Calu3 (cell line): ENCODE data around the gene NUDCD3. TPM values are rescaled to one million over a fixed set of nuclear protein-coding genes. Genes with fewer than 3 reads are reported as not detected.

Experiments
- BruUV-seq: library from RNA; stranded (reverse); fragments of 400-500 nt; replicated peaks from 2 replicates; lab custom pipeline; 2021; lab: Mats Ljungman, UMichigan
- CTCF ChIA-PET: fragments of 300-600 bp; sonication (Branson Sonifier 250); formaldehyde crosslinking; loops from one replicate; lab custom pipeline; 2022; ENCODE audit warnings: antibody characterized with exemption; lab: Charles Lee
- DNase-seq: peaks from one replicate; pipeline ENCODE4 v3.0.0; 2022
- H3K27ac Mint-ChIP-seq: one replicate; pipeline ENCODE4 v1.8.0; 2022; ENCODE audit warnings: mixed read lengths; ENCODE audit not compliant: unreplicated experiment
- H3K27me3 Mint-ChIP-seq: one replicate; pipeline ENCODE4 v1.8.0; 2022; ENCODE audit warnings: mixed read lengths; ENCODE audit not compliant: unreplicated experiment
- H3K36me3 Mint-ChIP-seq: one replicate; pipeline ENCODE4 v1.8.0; 2022; ENCODE audit warnings: mild to moderate bottlenecking, moderate library complexity, mixed read lengths; ENCODE audit not compliant: insufficient read depth, unreplicated experiment
- H3K4me1 Mint-ChIP-seq: one replicate; pipeline ENCODE4 v1.8.0; 2022; ENCODE audit warnings: mild to moderate bottlenecking, low read depth, mixed read lengths; ENCODE audit not compliant: unreplicated experiment
- H3K4me3 Mint-ChIP-seq: one replicate; pipeline ENCODE4 v1.8.0; 2022; ENCODE audit warnings: mild to moderate bottlenecking, low read depth, moderate library complexity, mixed read lengths; ENCODE audit not compliant: unreplicated experiment
- H3K9me3 Mint-ChIP-seq: one replicate; pipeline ENCODE4 v1.8.0; 2022; ENCODE audit warnings: low read depth, mixed read lengths; ENCODE audit not compliant: unreplicated experiment
- CTCF ChIP-seq: fragments of 200-600 bp; IDR thresholded peaks from one replicate; pipeline ENCODE4 v1.8.0; 2022; ENCODE audit warnings: antibody characterized with exemption; ENCODE audit not compliant: unreplicated experiment
- intact Hi-C: fragments of 100-400 bp; cut with micrococcal nuclease; formaldehyde crosslinking; loops from one replicate; pipeline ENCODE4 v1.10.0; 2022; ENCODE audit not compliant: unreplicated experiment
- total RNA-seq: library from RNA; stranded (reverse); gene quantifications from 2 replicates; pipeline ENCODE4 v1.2.3, GENCODE V29; 2022

NUDCD3 gene
- total RNA-seq, 1 experiment from 2014 or later: 176 TPM

- BruUV-seq: no TSS peak
- H3K27me3 Mint-ChIP-seq: no peaks in the 10 kb centered on the region
These were observed 40.5 kb upstream of the NUDCD3 start for GRCh38 chr7:44530990-44531389.

GRCh38 chr7:44524811-44525388, 34.4 kb upstream of the NUDCD3 start:
- TF ChIP-seq CTCF: no peak
- CTCF ChIA-PET: interaction anchor here (1.5 kb wide), 1 partner anchor 11 kb away, joined by 3 read pairs; no protein-coding TSS in a partner anchor
- Mint-ChIP-seq H3K9me3 (peaks cover 3% of the 10 kb centered on the region), H3K4me3 (no peak overlapping the region), H3K36me3 (peaks cover 18% of the 10 kb centered on the region), H3K27ac (no peak overlapping the region), H3K27me3 (no peaks in the 10 kb centered on the region), H3K4me1 (no peaks in the 10 kb centered on the region)
- no peak for DNase-seq
- intact Hi-C loops: no loop called here
- BruUV-seq: no TSS peak

More at GRCh38 chr7:44530990-44531389, 40.5 kb upstream of the NUDCD3 start:
- peaks cover 23% of the 10 kb centered on the region for H3K4me1 Mint-ChIP-seq
- intact Hi-C loops: no loop called here
- H3K36me3 Mint-ChIP-seq: peaks cover 40% of the 10 kb centered on the region
- CTCF ChIA-PET: no interaction called here
- TF ChIP-seq CTCF: no peak
- H3K9me3 Mint-ChIP-seq: no peaks in the 10 kb centered on the region
- peak overlapping the region; percentile 27 for H3K27ac Mint-ChIP-seq
- H3K4me3 Mint-ChIP-seq: no peak overlapping the region
- no peak for DNase-seq

GRCh38 chr7:44522315-44522714, 31.9 kb upstream of the NUDCD3 start:
- intact Hi-C loops: no loop called here
- CTCF ChIA-PET: no interaction called here
- no peak for DNase-seq
- BruUV-seq: no TSS peak
- H3K4me3 Mint-ChIP-seq: no peak overlapping the region
- H3K27me3 Mint-ChIP-seq: no peaks in the 10 kb centered on the region
- no peak overlapping the region for H3K27ac Mint-ChIP-seq
- H3K36me3 Mint-ChIP-seq: peaks cover 14% of the 10 kb centered on the region
- no peak for TF ChIP-seq CTCF
- peaks cover 3% of the 10 kb centered on the region for H3K9me3 Mint-ChIP-seq
- H3K4me1 Mint-ChIP-seq: no peaks in the 10 kb centered on the region

- intact Hi-C loops: no loop called here
- Mint-ChIP-seq H3K36me3 (peaks cover 12% of the 10 kb centered on the region), H3K27me3 (no peaks in the 10 kb centered on the region), H3K4me1 (no peaks in the 10 kb centered on the region), H3K27ac (no peak overlapping the region), H3K4me3 (no peak overlapping the region), H3K9me3 (peaks cover 3% of the 10 kb centered on the region)
- BruUV-seq: no TSS peak
- CTCF ChIA-PET: no interaction called here
- TF ChIP-seq CTCF: no peak
- no peak for DNase-seq
These were observed 31.1 kb upstream of the NUDCD3 start for GRCh38 chr7:44521347-44522095.
